ENCODE results near the gene BYSL.

BYSL gene

DNA sequence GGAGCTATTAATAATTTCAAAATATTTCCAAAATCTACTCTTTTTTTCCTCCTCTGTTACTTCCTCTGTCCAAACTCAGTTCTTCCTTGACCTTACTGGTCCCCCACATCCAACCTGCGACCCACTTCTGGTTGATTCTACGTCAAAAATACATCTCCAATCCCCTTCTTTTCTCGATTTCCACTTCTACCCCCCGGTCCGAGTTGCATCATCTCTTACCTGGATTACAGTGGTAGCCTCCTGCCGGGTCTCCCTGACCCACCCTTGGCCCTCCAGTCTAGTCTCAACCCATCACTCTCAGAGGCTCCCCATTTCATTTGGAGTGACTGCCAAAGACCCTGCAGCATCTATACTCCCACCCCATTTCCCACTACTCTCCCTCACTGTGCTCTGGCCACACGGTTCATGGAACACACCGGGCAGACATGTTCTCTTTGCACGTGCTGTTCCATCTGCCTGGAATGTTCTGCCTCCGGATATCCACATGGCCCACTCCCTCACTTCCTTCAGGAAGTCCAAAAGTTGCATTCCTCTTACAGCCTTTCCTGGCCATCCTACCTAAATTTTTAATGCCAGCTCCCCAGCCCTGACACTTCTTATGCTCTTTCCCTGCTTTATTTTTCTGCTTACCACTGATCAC is 26.4 kb downstream of the BYSL start:
- in situ Hi-C loops (cut with MboI; ENCODE audit: low pct_unique_long_range_greater_than_20kb, low sequenced_read_pairs, unreplicated experiment) = no loop called here
- TF ChIP-seq, protein P1, sequence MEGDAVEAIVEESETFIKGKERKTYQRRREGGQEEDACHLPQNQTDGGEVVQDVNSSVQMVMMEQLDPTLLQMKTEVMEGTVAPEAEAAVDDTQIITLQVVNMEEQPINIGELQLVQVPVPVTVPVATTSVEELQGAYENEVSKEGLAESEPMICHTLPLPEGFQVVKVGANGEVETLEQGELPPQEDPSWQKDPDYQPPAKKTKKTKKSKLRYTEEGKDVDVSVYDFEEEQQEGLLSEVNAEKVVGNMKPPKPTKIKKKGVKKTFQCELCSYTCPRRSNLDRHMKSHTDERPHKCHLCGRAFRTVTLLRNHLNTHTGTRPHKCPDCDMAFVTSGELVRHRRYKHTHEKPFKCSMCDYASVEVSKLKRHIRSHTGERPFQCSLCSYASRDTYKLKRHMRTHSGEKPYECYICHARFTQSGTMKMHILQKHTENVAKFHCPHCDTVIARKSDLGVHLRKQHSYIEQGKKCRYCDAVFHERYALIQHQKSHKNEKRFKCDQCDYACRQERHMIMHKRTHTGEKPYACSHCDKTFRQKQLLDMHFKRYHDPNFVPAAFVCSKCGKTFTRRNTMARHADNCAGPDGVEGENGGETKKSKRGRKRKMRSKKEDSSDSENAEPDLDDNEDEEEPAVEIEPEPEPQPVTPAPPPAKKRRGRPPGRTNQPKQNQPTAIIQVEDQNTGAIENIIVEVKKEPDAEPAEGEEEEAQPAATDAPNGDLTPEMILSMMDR (IDR thresholded peaks at IDR 0.05; ENCODE audit: extremely low read depth, insufficient read depth, missing control alignments) = no peak
- no peak for DNase-seq (ENCODE audit: low spot score)

DNA sequence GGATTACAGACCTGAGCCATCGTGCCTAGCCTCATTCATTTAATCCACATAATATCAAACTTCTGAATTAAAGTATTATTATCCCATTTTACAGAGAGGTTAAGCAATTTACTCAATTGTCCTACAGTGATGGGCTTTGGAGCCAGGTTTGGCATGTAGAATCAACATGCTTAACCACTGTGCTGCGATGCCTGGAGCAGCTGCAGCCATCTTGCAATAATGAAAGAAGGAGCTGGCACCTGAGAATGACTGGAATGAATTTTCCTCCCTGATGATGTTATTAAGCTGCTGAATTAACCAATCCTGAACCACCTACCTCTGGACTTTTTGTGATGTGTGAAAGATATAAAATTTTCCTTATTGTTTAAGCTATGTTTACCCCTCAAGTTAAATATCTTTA is 33.4 kb downstream of the BYSL start:
- no peak for DNase-seq (ENCODE audit: low spot score)
- in situ Hi-C loops (cut with MboI; ENCODE audit: low pct_unique_long_range_greater_than_20kb, low sequenced_read_pairs, unreplicated experiment) = no loop called here
- TF ChIP-seq, protein P1 (IDR thresholded peaks at IDR 0.05; ENCODE audit: extremely low read depth, insufficient read depth, missing control alignments) = no peak

DNA sequence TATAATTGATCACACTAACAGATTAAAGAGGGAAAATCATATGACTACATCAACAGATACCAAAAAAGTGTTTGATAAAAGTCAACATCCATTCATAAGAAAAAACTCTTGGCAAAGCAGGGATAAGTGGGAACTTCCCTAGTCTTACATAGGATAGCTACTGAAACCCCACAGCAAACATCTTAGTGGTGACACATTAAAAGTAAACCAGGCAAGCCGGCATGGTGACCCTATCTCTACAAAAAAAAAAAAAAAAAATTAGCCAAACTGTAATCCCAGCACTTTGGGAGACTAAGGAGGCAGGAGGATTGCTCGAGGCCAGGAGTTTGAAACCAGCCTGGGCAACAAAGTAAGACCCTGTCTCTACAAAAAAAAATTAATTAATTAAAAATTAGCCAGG is 34.1 kb downstream of the BYSL start:
- TF ChIP-seq, protein P1 (IDR thresholded peaks at IDR 0.05; ENCODE audit: extremely low read depth, insufficient read depth, missing control alignments) = no peak
- no peak for DNase-seq (ENCODE audit: low spot score)
- in situ Hi-C loops (cut with MboI; ENCODE audit: low pct_unique_long_range_greater_than_20kb, low sequenced_read_pairs, unreplicated experiment) = no loop called here

DNA sequence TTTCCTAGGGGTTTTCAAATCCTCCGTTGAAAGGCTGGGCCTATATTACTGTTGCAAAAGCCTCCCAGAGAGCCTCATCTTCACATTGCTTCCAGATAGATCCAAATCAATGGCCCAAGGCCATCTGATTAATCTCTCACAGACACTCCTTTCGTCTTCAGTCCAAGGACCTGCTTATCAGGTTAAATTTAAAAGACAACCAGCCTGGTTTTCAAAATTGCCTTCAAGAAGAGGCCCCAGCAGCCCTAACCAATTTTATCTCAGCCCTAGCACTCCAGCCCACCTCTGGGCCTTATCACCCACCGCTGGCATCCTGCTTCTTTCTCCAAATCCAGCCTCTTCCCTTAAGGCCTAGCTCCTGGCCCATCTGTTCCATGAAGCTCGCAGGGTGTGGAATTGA is 35.8 kb downstream of the BYSL start:
- DNase-seq (ENCODE audit: low spot score) = no peak
- TF ChIP-seq, protein P1 (IDR thresholded peaks at IDR 0.05; ENCODE audit: extremely low read depth, insufficient read depth, missing control alignments) = no peak
- in situ Hi-C loops (cut with MboI; ENCODE audit: low pct_unique_long_range_greater_than_20kb, low sequenced_read_pairs, unreplicated experiment) = no loop called here

DNA sequence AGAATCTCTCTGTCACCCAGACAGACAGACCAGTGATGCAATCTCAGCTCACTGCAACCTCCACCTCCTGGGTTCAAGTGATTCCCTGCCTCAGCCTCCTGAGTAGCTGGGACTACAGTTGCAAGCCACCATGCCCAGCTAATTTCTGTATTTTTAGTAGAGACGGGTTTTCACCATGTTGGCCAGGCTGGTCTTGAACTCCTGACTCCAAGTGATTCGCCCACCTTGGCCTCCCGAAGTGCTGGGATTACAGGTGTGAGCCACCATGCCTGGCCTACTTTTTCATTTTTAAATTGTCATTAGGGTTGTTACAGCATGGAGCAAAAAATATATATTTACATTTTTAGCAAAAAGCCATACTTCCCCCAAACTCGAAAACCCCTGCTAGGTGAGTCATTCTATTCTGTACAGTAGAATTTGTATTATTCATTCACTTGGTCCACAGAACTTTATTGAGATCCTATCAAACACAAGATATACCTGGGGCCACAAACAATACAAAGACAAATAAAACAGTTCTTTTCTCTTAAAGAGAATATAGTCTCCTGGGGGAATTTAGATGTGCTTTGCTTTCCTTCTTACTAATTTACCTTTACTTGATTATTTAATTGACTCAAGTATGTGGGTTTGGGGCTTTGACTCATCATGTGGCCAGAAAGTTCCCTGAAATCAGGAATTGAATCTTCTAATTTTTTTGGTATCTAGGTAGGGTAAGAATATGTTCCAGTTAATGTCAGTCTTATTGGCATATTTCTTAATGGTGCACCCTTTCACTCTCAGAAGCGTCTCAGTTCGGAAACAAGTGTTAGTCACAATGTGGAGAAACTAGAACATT is 36.9 kb downstream of the BYSL start:
- no peak for DNase-seq (ENCODE audit: low spot score)
- in situ Hi-C loops (cut with MboI; ENCODE audit: low pct_unique_long_range_greater_than_20kb, low sequenced_read_pairs, unreplicated experiment) = no loop called here
- TF ChIP-seq, protein P1 (IDR thresholded peaks at IDR 0.05; ENCODE audit: extremely low read depth, insufficient read depth, missing control alignments) = no peak

GRCh38 chr6:41960028-41960427 is 38.7 kb downstream of the BYSL start:
- TF ChIP-seq, protein P1 (IDR thresholded peaks at IDR 0.05; ENCODE audit: extremely low read depth, insufficient read depth, missing control alignments) = no peak
- no peak for DNase-seq (ENCODE audit: low spot score)
- in situ Hi-C loops (cut with MboI; ENCODE audit: low pct_unique_long_range_greater_than_20kb, low sequenced_read_pairs, unreplicated experiment) = no loop called here
